AG10803 (cell line): ENCODE results near the gene BCOR.

ENCODE experiments used
- DNase-seq: peaks from one replicate; pipeline ENCODE4 v3.0.0; 2010; ENCODE audit warnings: low read depth
- H3K4me3 ChIP-seq: 2 replicates; pipeline ENCODE4 v1.5.1; 2011; ENCODE audit warnings: mild to moderate bottlenecking, low read length, control low read depth
- CTCF ChIP-seq: conservative IDR thresholded peaks from 2 replicates; pipeline ENCODE4 v1.5.1; 2011; ENCODE audit warnings: mild to moderate bottlenecking, low read length, control low read depth, inconsistent platforms

BCOR gene

GRCh38 chrX:40143987-40144386, 46.2 kb upstream of the BCOR start:
- no peak for DNase-seq
- TF ChIP-seq CTCF, result no peak
- no peak overlapping the region for H3K4me3 ChIP-seq

GRCh38 chrX:40143001-40143400, 45.2 kb upstream of the BCOR start:
- H3K4me3 ChIP-seq, result no peak overlapping the region
- no peak for TF ChIP-seq CTCF
- no peak for DNase-seq

- TF ChIP-seq CTCF, result no peak
- no peak for DNase-seq
- no peak overlapping the region for H3K4me3 ChIP-seq
Measured at GRCh38 chrX:40142417-40142816, 44.7 kb upstream of the BCOR start.

GRCh38 chrX:40140706-40141499, 43.1 kb upstream of the BCOR start:
- H3K4me3 ChIP-seq, result no peak overlapping the region
- no peak for TF ChIP-seq CTCF
- peak; percentile 69 for DNase-seq

- peak; percentile 80 for DNase-seq
Measured at GRCh38 chrX:40132751-40133150, 35.0 kb upstream of the BCOR start.

GRCh38 chrX:40131654-40132337, 34.0 kb upstream of the BCOR start:
- TF ChIP-seq CTCF, result no peak
- H3K4me3 ChIP-seq, result no peak overlapping the region
- DNase-seq, result no peak

More at GRCh38 chrX:40132751-40133150, 35.0 kb upstream of the BCOR start:
- H3K4me3 ChIP-seq, result no peak overlapping the region
- no peak for TF ChIP-seq CTCF

- no peak overlapping the region for H3K4me3 ChIP-seq
- TF ChIP-seq CTCF, result no peak
- peak; percentile 61 for DNase-seq
Measured at GRCh38 chrX:40130207-40130606, 32.4 kb upstream of the BCOR start.
